ENCODE results near the gene PSTK.

GRCh38 chr10:123009105-123009820 lies 29.1 kb downstream of the PSTK start:
- no peak for TF ChIP-seq EP300 (IDR thresholded peaks at IDR 0.05; ENCODE audit: borderline replicate concordance)
- TF ChIP-seq FOXM1 (IDR thresholded peaks at IDR 0.05; ENCODE audit: borderline replicate concordance, low read depth), result no peak
- TF ChIP-seq MAX (IDR thresholded peaks at IDR 0.05), result no peak
- no peak for TF ChIP-seq CREB1 (IDR thresholded peaks at IDR 0.05; ENCODE audit: low read depth)
- no peak for TF ChIP-seq REST (IDR thresholded peaks at IDR 0.05; ENCODE audit: low read depth)
- TF ChIP-seq TAF1 (IDR thresholded peaks at IDR 0.05; ENCODE audit: low read depth), result no peak
- no peak for TF ChIP-seq RAD21 (IDR thresholded peaks at IDR 0.05; ENCODE audit: low read depth)
- no peak for TF ChIP-seq TEAD4 (IDR thresholded peaks at IDR 0.05)
